ENCODE results near the gene GIMAP5.

The GIMAP5 gene

DNA sequence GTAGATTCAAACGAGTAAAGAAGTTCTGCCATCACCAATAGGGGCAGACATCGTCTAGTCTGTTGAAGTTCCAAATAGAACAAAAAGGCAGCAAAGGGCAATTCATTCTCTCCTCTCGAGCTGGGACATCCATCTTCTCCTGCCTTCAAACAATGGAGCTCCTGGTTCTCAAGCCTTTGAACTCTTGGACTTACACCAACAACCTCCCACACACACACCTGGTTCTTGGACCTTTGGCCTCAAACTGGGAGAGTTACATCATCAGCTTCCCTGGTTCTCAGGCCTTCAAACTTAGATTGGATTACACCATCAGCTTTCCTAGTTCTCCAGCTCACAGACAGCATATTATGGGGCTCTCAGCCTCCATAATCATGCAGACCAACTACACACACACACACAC lies 9.8 kb upstream of the GIMAP5 start:
- peaks cover 100% of the 10 kb centered on the region for H3K27me3 ChIP-seq (ENCODE audit: insufficient read depth, insufficient read length)
- no peak for TF ChIP-seq ZNF274 (IDR thresholded peaks at IDR 0.05; ENCODE audit: low read depth, low read length)
- TF ChIP-seq SUZ12 (IDR thresholded peaks at IDR 0.05; ENCODE audit: extremely low read depth, insufficient read depth, insufficient read length), result no peak
- no peak for TF ChIP-seq YY1 (IDR thresholded peaks at IDR 0.05; ENCODE audit: insufficient read depth, insufficient read length)
- no peaks in the 10 kb centered on the region for H3K4me1 ChIP-seq (ENCODE audit: insufficient read depth, insufficient read length)
- peaks cover 17% of the 10 kb centered on the region for H3K9me3 ChIP-seq (ENCODE audit: insufficient read depth, low read length)
- H3K9ac ChIP-seq (ENCODE audit: insufficient read length, low read depth), result no peak overlapping the region
- H3K4me3 ChIP-seq (ENCODE audit: insufficient read length, low read depth), result no peak overlapping the region
- H3K36me3 ChIP-seq (ENCODE audit: insufficient read depth, insufficient read length, low read length), result no peaks in the 10 kb centered on the region
- no peak for DNase-seq (ENCODE audit: low read depth, low spot score)

DNA sequence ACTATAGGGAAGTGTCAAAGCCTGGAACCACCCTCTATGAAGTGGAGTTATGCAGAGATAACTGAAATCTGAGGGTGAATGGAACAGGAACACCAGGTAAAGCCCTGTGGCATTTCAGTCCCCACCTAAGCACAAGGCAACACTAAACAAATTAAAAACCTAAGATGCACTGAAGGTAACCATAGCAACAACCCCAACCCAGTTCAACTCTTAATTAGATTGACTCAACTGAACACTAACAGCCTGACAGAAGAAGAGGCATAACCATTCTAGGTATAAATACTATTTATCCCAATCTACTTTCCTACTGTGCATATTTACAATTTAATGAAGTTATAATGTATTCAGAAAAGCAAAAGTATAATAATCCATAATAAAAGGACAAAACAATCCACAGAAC lies 9.2 kb upstream of the GIMAP5 start:
- Histone ChIP-seq H3K4me1 (ENCODE audit: insufficient read depth, insufficient read length) (no peaks in the 10 kb centered on the region), H3K36me3 (ENCODE audit: insufficient read depth, insufficient read length, low read length) (no peaks in the 10 kb centered on the region), H3K4me3 (ENCODE audit: insufficient read length, low read depth) (no peak overlapping the region), H3K27me3 (ENCODE audit: insufficient read depth, insufficient read length) (peaks cover 100% of the 10 kb centered on the region), H3K9me3 (ENCODE audit: insufficient read depth, low read length) (peaks cover 17% of the 10 kb centered on the region), H3K9ac (ENCODE audit: insufficient read length, low read depth) (no peak overlapping the region)
- TF ChIP-seq SUZ12 (IDR thresholded peaks at IDR 0.05; ENCODE audit: extremely low read depth, insufficient read depth, insufficient read length) (no peak), ZNF274 (IDR thresholded peaks at IDR 0.05; ENCODE audit: low read depth, low read length) (no peak), YY1 (IDR thresholded peaks at IDR 0.05; ENCODE audit: insufficient read depth, insufficient read length) (no peak)
- no peak for DNase-seq (ENCODE audit: low read depth, low spot score)

DNA sequence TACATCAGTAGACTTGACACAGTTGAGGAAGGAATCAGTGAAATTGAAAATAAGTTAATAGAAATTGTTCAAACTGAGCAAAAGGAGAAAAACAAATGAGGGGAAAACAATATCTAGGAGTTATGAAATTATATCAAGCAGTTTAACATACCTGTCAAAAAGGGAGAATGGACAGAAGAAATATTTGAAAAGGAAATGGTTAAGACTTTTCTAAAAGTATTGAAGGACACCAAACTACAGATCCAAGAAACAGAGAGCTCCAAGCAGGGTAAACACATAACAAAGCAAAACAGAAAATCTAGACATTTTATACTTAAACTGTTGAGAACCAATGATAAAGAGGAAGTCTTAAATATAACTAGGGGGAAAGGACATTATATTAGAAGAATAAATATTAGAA lies 8.6 kb upstream of the GIMAP5 start:
- no peaks in the 10 kb centered on the region for H3K4me1 ChIP-seq (ENCODE audit: insufficient read depth, insufficient read length)
- peaks cover 100% of the 10 kb centered on the region for H3K27me3 ChIP-seq (ENCODE audit: insufficient read depth, insufficient read length)
- H3K9me3 ChIP-seq (ENCODE audit: insufficient read depth, low read length), result peaks cover 19% of the 10 kb centered on the region
- TF ChIP-seq SUZ12 (IDR thresholded peaks at IDR 0.05; ENCODE audit: extremely low read depth, insufficient read depth, insufficient read length), result no peak
- no peak for TF ChIP-seq ZNF274 (IDR thresholded peaks at IDR 0.05; ENCODE audit: low read depth, low read length)
- no peak for TF ChIP-seq YY1 (IDR thresholded peaks at IDR 0.05; ENCODE audit: insufficient read depth, insufficient read length)
- H3K36me3 ChIP-seq (ENCODE audit: insufficient read depth, insufficient read length, low read length), result no peaks in the 10 kb centered on the region
- H3K9ac ChIP-seq (ENCODE audit: insufficient read length, low read depth), result no peak overlapping the region
- no peak for DNase-seq (ENCODE audit: low read depth, low spot score)
- H3K4me3 ChIP-seq (ENCODE audit: insufficient read length, low read depth), result no peak overlapping the region

DNA sequence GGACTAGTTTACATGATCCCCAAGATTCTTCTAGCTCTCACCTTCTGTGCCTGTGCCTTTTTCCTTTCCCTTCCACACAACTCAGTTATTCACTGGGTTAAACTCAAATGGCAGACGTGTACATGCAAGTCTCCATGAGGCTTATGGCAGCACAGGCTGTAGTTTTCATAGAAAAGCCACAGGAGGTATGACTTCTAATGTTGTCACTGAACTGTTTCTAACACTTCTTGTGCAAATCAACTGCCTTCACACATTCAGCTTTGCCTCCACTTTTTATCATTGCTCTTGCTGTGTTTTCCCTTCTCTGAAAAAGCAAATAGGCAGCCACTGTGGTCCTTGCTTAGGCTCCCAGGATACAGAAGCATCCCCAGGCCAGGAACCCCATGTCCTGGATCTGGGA lies 5.3 kb upstream of the GIMAP5 start:
- no peak for TF ChIP-seq ZNF274 (IDR thresholded peaks at IDR 0.05; ENCODE audit: low read depth, low read length)
- TF ChIP-seq SUZ12 (IDR thresholded peaks at IDR 0.05; ENCODE audit: extremely low read depth, insufficient read depth, insufficient read length), result no peak
- TF ChIP-seq YY1 (IDR thresholded peaks at IDR 0.05; ENCODE audit: insufficient read depth, insufficient read length), result no peak
- DNase-seq (ENCODE audit: low read depth, low spot score), result no peak
- no peak overlapping the region for H3K9ac ChIP-seq (ENCODE audit: insufficient read length, low read depth)
- peaks cover 35% of the 10 kb centered on the region for H3K9me3 ChIP-seq (ENCODE audit: insufficient read depth, low read length)
- H3K36me3 ChIP-seq (ENCODE audit: insufficient read depth, insufficient read length, low read length), result no peaks in the 10 kb centered on the region
- peaks cover 97% of the 10 kb centered on the region for H3K27me3 ChIP-seq (ENCODE audit: insufficient read depth, insufficient read length)
- H3K4me3 ChIP-seq (ENCODE audit: insufficient read length, low read depth), result no peak overlapping the region
- H3K4me1 ChIP-seq (ENCODE audit: insufficient read depth, insufficient read length), result no peaks in the 10 kb centered on the region

DNA sequence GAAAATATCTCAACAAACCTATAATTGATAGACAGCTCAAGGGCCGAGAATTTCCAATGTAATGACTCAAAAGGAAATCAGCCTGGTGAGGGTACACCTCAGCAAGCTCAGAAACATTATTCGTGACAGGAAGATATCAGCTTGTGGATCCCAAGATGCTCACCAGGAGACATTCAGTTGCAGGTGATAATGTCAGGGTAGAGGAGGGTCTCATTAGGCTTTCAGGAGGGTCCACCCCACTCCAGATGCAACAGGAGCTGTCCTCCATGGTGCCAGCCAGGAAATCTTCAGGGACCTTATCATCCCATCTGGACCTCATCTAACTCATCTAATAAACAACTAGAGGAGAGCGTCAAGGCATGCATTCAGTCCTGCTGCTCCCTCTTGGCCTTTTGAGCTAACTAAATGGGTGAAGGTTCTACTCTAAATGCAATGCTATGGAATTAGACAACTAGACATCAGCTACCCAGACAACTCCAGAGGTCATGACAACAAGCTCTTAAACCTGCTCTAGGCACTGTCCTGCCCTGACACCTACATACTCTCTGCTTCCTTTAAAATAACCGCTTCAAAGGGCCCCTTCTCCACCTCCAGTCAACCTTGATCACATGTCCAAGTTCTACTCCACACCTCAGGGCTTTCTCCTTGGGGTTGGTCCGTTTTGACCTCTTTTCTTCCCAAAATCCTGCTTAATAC lies 4.3 kb upstream of the GIMAP5 start:
- no peak overlapping the region for H3K9ac ChIP-seq (ENCODE audit: insufficient read length, low read depth)
- H3K36me3 ChIP-seq (ENCODE audit: insufficient read depth, insufficient read length, low read length), result no peaks in the 10 kb centered on the region
- H3K4me1 ChIP-seq (ENCODE audit: insufficient read depth, insufficient read length), result no peaks in the 10 kb centered on the region
- no peak for TF ChIP-seq ZNF274 (IDR thresholded peaks at IDR 0.05; ENCODE audit: low read depth, low read length)
- no peak for TF ChIP-seq SUZ12 (IDR thresholded peaks at IDR 0.05; ENCODE audit: extremely low read depth, insufficient read depth, insufficient read length)
- TF ChIP-seq YY1 (IDR thresholded peaks at IDR 0.05; ENCODE audit: insufficient read depth, insufficient read length), result no peak
- H3K4me3 ChIP-seq (ENCODE audit: insufficient read length, low read depth), result no peak overlapping the region
- H3K9me3 ChIP-seq (ENCODE audit: insufficient read depth, low read length), result peaks cover 32% of the 10 kb centered on the region
- DNase-seq (ENCODE audit: low read depth, low spot score), result no peak
- H3K27me3 ChIP-seq (ENCODE audit: insufficient read depth, insufficient read length), result peaks cover 97% of the 10 kb centered on the region

DNA sequence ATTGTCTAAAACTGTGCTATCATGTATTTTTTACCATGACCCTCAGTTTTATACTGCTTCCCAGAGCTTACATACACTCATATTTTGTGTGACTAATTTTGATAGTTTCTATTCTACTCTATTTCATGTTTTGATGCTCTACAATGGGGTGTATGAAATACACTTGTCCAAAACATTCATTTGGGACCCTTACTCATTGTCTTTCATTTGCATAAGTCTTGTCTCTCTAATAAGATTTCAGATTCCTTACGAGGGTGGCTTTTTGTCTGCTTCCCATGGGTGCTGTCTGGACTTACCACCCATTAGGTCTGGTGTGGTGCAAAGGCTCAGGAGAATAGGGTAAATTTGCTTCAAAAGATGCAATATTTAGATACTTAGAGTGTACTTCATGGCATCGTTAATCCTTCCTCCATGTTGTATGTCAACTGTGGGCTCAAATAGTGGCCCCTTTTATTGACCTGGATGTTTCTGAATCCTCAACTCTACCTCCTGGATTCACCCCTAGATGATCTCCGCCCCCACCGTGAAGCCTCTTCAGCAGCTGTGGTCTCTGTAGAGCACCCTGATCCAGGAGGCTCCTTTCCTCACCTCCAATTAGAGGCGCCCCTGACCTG lies 3.6 kb upstream of the GIMAP5 start:
- no peak for DNase-seq (ENCODE audit: low read depth, low spot score)
- Histone ChIP-seq H3K4me3 (ENCODE audit: insufficient read length, low read depth) (no peak overlapping the region), H3K4me1 (ENCODE audit: insufficient read depth, insufficient read length) (no peaks in the 10 kb centered on the region), H3K27me3 (ENCODE audit: insufficient read depth, insufficient read length) (peaks cover 97% of the 10 kb centered on the region), H3K9ac (ENCODE audit: insufficient read length, low read depth) (no peak overlapping the region), H3K36me3 (ENCODE audit: insufficient read depth, insufficient read length, low read length) (no peaks in the 10 kb centered on the region), H3K9me3 (ENCODE audit: insufficient read depth, low read length) (peaks cover 27% of the 10 kb centered on the region)
- TF ChIP-seq YY1 (IDR thresholded peaks at IDR 0.05; ENCODE audit: insufficient read depth, insufficient read length), result no peak
- TF ChIP-seq SUZ12 (IDR thresholded peaks at IDR 0.05; ENCODE audit: extremely low read depth, insufficient read depth, insufficient read length), result no peak
- TF ChIP-seq ZNF274 (IDR thresholded peaks at IDR 0.05; ENCODE audit: low read depth, low read length), result no peak

DNA sequence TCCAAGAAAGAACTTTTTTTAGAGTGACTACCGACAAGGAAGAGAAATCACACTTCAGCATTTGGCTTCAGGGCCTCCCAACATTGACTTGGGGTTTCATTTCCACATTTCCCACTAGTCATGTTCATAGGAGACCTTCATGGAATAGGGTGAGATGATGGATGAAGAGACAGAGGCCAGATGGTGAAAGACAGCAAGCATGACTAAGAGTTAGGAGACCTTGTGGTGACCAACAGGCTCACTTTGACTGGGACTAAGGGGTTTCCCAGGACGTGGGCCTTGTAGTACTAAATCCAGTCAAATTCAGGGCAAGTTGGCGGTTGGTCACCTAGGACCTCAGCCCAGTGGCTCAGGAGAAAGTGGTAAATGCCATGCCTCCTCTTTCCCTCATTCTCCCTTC lies 3.0 kb upstream of the GIMAP5 start:
- H3K9ac ChIP-seq (ENCODE audit: insufficient read length, low read depth), result no peak overlapping the region
- peaks cover 97% of the 10 kb centered on the region for H3K27me3 ChIP-seq (ENCODE audit: insufficient read depth, insufficient read length)
- H3K36me3 ChIP-seq (ENCODE audit: insufficient read depth, insufficient read length, low read length), result no peaks in the 10 kb centered on the region
- no peak for DNase-seq (ENCODE audit: low read depth, low spot score)
- peaks cover 23% of the 10 kb centered on the region; the same call in 1 of the 2 replicates for H3K9me3 ChIP-seq (ENCODE audit: insufficient read depth, low read length)
- H3K4me3 ChIP-seq (ENCODE audit: insufficient read length, low read depth), result no peak overlapping the region
- TF ChIP-seq YY1 (IDR thresholded peaks at IDR 0.05; ENCODE audit: insufficient read depth, insufficient read length) (no peak), SUZ12 (IDR thresholded peaks at IDR 0.05; ENCODE audit: extremely low read depth, insufficient read depth, insufficient read length) (no peak), ZNF274 (IDR thresholded peaks at IDR 0.05; ENCODE audit: low read depth, low read length) (no peak)
- no peaks in the 10 kb centered on the region for H3K4me1 ChIP-seq (ENCODE audit: insufficient read depth, insufficient read length)

Measured in NT2/D1 (cell line).